Activated B cell treated with CpG ODN at 0.5 μM for 24 hours (primary cell): Measurements from ENCODE around the gene COL4A3. TPM values are rescaled to one million over a fixed set of nuclear protein-coding genes. Genes with fewer than 3 reads are reported as not detected.

Experiments
- ATAC-seq: fragments of 200-7000 bp; cut with Tn5 transposase; one replicate; pipeline ENCODE4 v1.10.0; 2021; ENCODE audit warnings: low read depth, mild to moderate bottlenecking, moderate library complexity
- CTCF ChIA-PET: fragments of 350-600 bp; sonication (Branson Sonifier 250); formaldehyde crosslinking; loops from one replicate; lab custom pipeline; 2021; ENCODE audit warnings: antibody characterized with exemption; lab: Charles Lee
- POLR2A ChIA-PET: fragments of 350-600 bp; sonication (Branson Sonifier 250); formaldehyde crosslinking; loops from one replicate; lab custom pipeline; 2021; ENCODE audit warnings: antibody characterized with exemption; lab: Charles Lee
- DNase-seq: peaks from one replicate; pipeline ENCODE4 v3.0.0; 2022
- H3K27ac Mint-ChIP-seq: one replicate; pipeline ENCODE4 v1.8.0; 2020; ENCODE audit warnings: mixed read lengths
- H3K27me3 Mint-ChIP-seq: one replicate; pipeline ENCODE4 v1.8.0; 2021; ENCODE audit warnings: mixed read lengths
- H3K36me3 Mint-ChIP-seq: one replicate; pipeline ENCODE4 v1.8.0; 2021; ENCODE audit warnings: low read depth, mixed read lengths
- H3K4me1 Mint-ChIP-seq: one replicate; pipeline ENCODE4 v1.8.0; 2021; ENCODE audit warnings: mixed read lengths
- H3K4me3 Mint-ChIP-seq: one replicate; pipeline ENCODE4 v1.8.0; 2020; ENCODE audit warnings: mild to moderate bottlenecking, mixed read lengths
- H3K9me3 Mint-ChIP-seq: one replicate; pipeline ENCODE4 v1.8.0; 2020; ENCODE audit warnings: mixed read lengths
- intact Hi-C: fragments of 100-400 bp; cut with micrococcal nuclease; formaldehyde crosslinking; loops from one replicate; pipeline ENCODE4 v1.15.1; 2024
- total RNA-seq: library from RNA; stranded (reverse); gene quantifications from 2 replicates; pipeline ENCODE4 v1.2.3, GENCODE V29; 2022
- TF ChIP-seq, protein P1 (sequence below): fragments of 200-600 bp; IDR thresholded peaks from one replicate; pipeline ENCODE4 v1.8.0; 2022; ENCODE audit warnings: antibody characterized with exemption, mild to moderate bottlenecking

COL4A3 gene
- total RNA-seq, 1 donor from 2014 or later, result 18.3 TPM

- H3K36me3 Mint-ChIP-seq, result peaks cover 7% of the 10 kb centered on the region
- intact Hi-C loops, result no loop called here
- H3K27me3 Mint-ChIP-seq, result peaks cover 2% of the 10 kb centered on the region
- ATAC-seq (no peak), DNase-seq (no peak)
- H3K4me1 Mint-ChIP-seq, result no peaks in the 10 kb centered on the region
- H3K27ac Mint-ChIP-seq, result no peak overlapping the region
- H3K9me3 Mint-ChIP-seq, result no peaks in the 10 kb centered on the region
- no peak overlapping the region for H3K4me3 Mint-ChIP-seq
- ChIA-PET POLR2A (no interaction called here), CTCF (interaction anchor here (0.6 to 0.7 kb wide), 2 partner anchors 115 to 296 kb away, joined by 3 read pairs; no protein-coding TSS in a partner anchor)
- TF ChIP-seq, protein P1, sequence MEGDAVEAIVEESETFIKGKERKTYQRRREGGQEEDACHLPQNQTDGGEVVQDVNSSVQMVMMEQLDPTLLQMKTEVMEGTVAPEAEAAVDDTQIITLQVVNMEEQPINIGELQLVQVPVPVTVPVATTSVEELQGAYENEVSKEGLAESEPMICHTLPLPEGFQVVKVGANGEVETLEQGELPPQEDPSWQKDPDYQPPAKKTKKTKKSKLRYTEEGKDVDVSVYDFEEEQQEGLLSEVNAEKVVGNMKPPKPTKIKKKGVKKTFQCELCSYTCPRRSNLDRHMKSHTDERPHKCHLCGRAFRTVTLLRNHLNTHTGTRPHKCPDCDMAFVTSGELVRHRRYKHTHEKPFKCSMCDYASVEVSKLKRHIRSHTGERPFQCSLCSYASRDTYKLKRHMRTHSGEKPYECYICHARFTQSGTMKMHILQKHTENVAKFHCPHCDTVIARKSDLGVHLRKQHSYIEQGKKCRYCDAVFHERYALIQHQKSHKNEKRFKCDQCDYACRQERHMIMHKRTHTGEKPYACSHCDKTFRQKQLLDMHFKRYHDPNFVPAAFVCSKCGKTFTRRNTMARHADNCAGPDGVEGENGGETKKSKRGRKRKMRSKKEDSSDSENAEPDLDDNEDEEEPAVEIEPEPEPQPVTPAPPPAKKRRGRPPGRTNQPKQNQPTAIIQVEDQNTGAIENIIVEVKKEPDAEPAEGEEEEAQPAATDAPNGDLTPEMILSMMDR, result no peak
Observed at GRCh38 chr2:227123697-227124096, 40.7 kb upstream of the COL4A3 start.

DNA sequence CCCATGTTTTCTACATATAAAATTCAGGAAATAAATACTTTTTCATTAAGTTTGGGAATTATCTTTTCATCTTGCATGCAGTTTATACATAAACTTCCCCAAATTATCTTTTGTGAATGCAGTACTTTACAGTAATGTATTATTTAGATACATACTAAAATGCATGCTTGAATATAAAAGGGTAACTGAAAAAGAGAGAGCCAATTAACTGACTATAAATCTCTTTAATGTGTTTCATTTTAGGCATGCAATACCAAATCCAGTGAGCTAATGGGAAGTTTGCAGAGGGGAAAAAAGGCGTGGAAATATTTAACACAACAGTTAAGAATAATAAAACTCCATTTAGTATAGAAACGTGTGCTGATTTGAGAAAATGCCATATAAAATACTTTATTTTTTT is 39.6 kb upstream of the COL4A3 start:
- Mint-ChIP-seq H3K36me3 (peaks cover 7% of the 10 kb centered on the region), H3K27me3 (peaks cover 2% of the 10 kb centered on the region), H3K27ac (no peak overlapping the region), H3K4me3 (no peak overlapping the region), H3K9me3 (no peaks in the 10 kb centered on the region), H3K4me1 (no peaks in the 10 kb centered on the region)
- TF ChIP-seq, protein P1, result no peak
- POLR2A ChIA-PET, result no interaction called here
- CTCF ChIA-PET, result interaction anchor here (0.8 to 1.4 kb wide), 2 partner anchors 114 to 641 kb away, joined by 3 read pairs; no protein-coding TSS in a partner anchor
- intact Hi-C loops, result loop anchor here (5.0 kb wide), 1 partner anchor 737 kb away; no protein-coding TSS in a partner anchor
- DNase-seq, result no peak
- no peak for ATAC-seq

- H3K4me1 Mint-ChIP-seq, result no peaks in the 10 kb centered on the region
- H3K36me3 Mint-ChIP-seq, result peaks cover 2% of the 10 kb centered on the region
- ATAC-seq (no peak), DNase-seq (no peak)
- intact Hi-C loops, result loop anchor here (5.0 kb wide), 1 partner anchor 737 kb away; no protein-coding TSS in a partner anchor
- H3K9me3 Mint-ChIP-seq, result no peaks in the 10 kb centered on the region
- ChIA-PET CTCF (interaction anchor here (1.4 kb wide), 1 partner anchor 640 kb away, joined by 3 read pairs; no protein-coding TSS in a partner anchor), POLR2A (no interaction called here)
- H3K27ac Mint-ChIP-seq, result no peak overlapping the region
- TF ChIP-seq, protein P1, result no peak
- H3K27me3 Mint-ChIP-seq, result peaks cover 2% of the 10 kb centered on the region
- no peak overlapping the region for H3K4me3 Mint-ChIP-seq
Observed at GRCh38 chr2:227125506-227125905, 38.9 kb upstream of the COL4A3 start.

- ATAC-seq, result no peak
- CTCF ChIA-PET, result interaction anchor here (1.5 kb wide), 1 partner anchor 111 kb away, joined by 5 read pairs; no protein-coding TSS in a partner anchor
- TF ChIP-seq, protein P1, result no peak
- no peaks in the 10 kb centered on the region for H3K4me1 Mint-ChIP-seq
- no peak overlapping the region for H3K27ac Mint-ChIP-seq
- no peak for DNase-seq
- POLR2A ChIA-PET, result no interaction called here
- no peaks in the 10 kb centered on the region for H3K9me3 Mint-ChIP-seq
- H3K36me3 Mint-ChIP-seq, result no peaks in the 10 kb centered on the region
- H3K27me3 Mint-ChIP-seq, result peaks cover 2% of the 10 kb centered on the region
- H3K4me3 Mint-ChIP-seq, result no peak overlapping the region
- intact Hi-C loops, result loop anchor here (5.0 kb wide), 1 partner anchor 735 kb away; no protein-coding TSS in a partner anchor
Observed at GRCh38 chr2:227127201-227127600, 37.2 kb upstream of the COL4A3 start.

DNA sequence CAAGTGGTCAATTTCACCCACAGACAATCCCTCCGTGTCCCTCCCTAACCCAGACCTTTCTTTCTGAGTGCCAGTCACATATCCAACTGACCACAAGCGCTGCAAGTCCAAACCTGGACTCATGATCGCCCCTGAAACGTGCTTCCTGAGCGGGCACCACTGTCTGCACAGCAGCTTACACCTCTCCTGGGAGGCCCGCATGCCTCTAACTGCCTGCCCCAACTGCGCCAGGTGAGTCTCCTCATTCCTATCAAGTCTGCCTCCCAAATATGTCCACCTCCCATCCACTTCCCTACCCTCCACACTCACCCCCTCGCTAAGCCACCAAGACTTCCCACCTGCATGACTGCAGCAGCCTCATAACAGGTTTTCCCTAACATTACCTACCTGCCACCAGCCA is 33.8 kb upstream of the COL4A3 start:
- TF ChIP-seq, protein P1, result no peak
- Mint-ChIP-seq H3K27ac (no peak overlapping the region), H3K4me3 (no peak overlapping the region), H3K9me3 (no peaks in the 10 kb centered on the region), H3K27me3 (peaks cover 2% of the 10 kb centered on the region), H3K4me1 (no peaks in the 10 kb centered on the region), H3K36me3 (no peaks in the 10 kb centered on the region)
- intact Hi-C loops, result loop anchor here (1.0 to 5.0 kb wide), 3 partner anchors 108 to 752 kb away; no protein-coding TSS in a partner anchor
- ChIA-PET POLR2A (no interaction called here), CTCF (interaction anchor here (0.9 to 9.5 kb wide), 3 partner anchors 100 to 635 kb away, joined by 3 to 129 read pairs (median 8); no protein-coding TSS in a partner anchor)
- DNase-seq (no peak), ATAC-seq (no peak)
